Trophoblast cell (in vitro differentiated cells and primary cell): ENCODE results near the gene ETV5.

Experiments used
- DNase-seq, 2 donors: peaks; one replicate each; pipeline ENCODE4 v3.0.0-alpha.2; 2016
- H2AFZ ChIP-seq: 2 replicates; pipeline ENCODE4 v1.6.1; 2013; ENCODE audit warnings: low read length, moderate library complexity, mild to moderate bottlenecking; ENCODE audit not compliant: insufficient read depth, poor library complexity
- H2AK5ac ChIP-seq: 2 replicates; pipeline ENCODE4 v1.6.1; 2013; ENCODE audit warnings: mild to moderate bottlenecking, low read length
- H2BK120ac ChIP-seq: 2 replicates; pipeline ENCODE4 v1.6.1; 2013; ENCODE audit warnings: low read length, mild to moderate bottlenecking, moderate library complexity; ENCODE audit not compliant: insufficient read depth, poor library complexity
- H2BK12ac ChIP-seq: 2 replicates; pipeline ENCODE4 v1.6.1; 2013; ENCODE audit warnings: mild to moderate bottlenecking, low read length, moderate library complexity
- H2BK5ac ChIP-seq: 2 replicates; pipeline ENCODE4 v1.6.1; 2013; ENCODE audit warnings: low read length, low read depth, moderate library complexity, mild to moderate bottlenecking; ENCODE audit not compliant: poor library complexity
- H3K14ac ChIP-seq: 2 replicates; pipeline ENCODE4 v1.6.1; 2013; ENCODE audit warnings: mild to moderate bottlenecking, low read length
- H3K18ac ChIP-seq: 2 replicates; pipeline ENCODE4 v1.6.1; 2013; ENCODE audit warnings: mild to moderate bottlenecking, low read length
- H3K23ac ChIP-seq: 2 replicates; pipeline ENCODE4 v1.6.1; 2013; ENCODE audit warnings: low read length
- H3K27ac ChIP-seq: 2 replicates; pipeline ENCODE4 v1.5.1; 2013; ENCODE audit warnings: low read depth, mild to moderate bottlenecking, inconsistent platforms, low read length, moderate library complexity
- H3K27me3 ChIP-seq: 2 replicates; pipeline ENCODE4 v1.6.1; 2013; ENCODE audit warnings: inconsistent platforms, mild to moderate bottlenecking, low read length, moderate library complexity; ENCODE audit not compliant: insufficient read depth
- H3K36me3 ChIP-seq, 2 experiments: 1 replicate in 1 of 2; 2 replicates in 1 of 2; pipeline ENCODE4 v1.6.1; 2013; ENCODE audit warnings: low read length in 2 of 2, mild to moderate bottlenecking in 2 of 2, moderate library complexity in 1 of 2; ENCODE audit not compliant: insufficient read depth in 2 of 2, control insufficient read depth in 1 of 2
- H3K4ac ChIP-seq: 2 replicates; pipeline ENCODE4 v1.6.1; 2013; ENCODE audit warnings: low read depth, mild to moderate bottlenecking, low read length, moderate library complexity
- H3K4me1 ChIP-seq, 2 experiments: 1 replicate in 1 of 2; 2 replicates in 1 of 2; pipeline ENCODE4 v1.6.1; 2013; ENCODE audit warnings: low read length in 2 of 2, mild to moderate bottlenecking in 2 of 2, moderate library complexity in 1 of 2; ENCODE audit not compliant: insufficient read depth in 2 of 2, control insufficient read depth in 1 of 2
- H3K4me2 ChIP-seq: 2 replicates; pipeline ENCODE4 v1.6.1; 2013; ENCODE audit warnings: inconsistent platforms, mild to moderate bottlenecking, low read length, moderate library complexity
- H3K4me3 ChIP-seq: 2 replicates; pipeline ENCODE4 v1.5.1; 2013; ENCODE audit warnings: mild to moderate bottlenecking, low read depth, low read length, inconsistent platforms
- H3K79me1 ChIP-seq: one replicate; pipeline ENCODE4 v1.6.1; 2013; ENCODE audit warnings: low read length
- H3K79me2 ChIP-seq: 2 replicates; pipeline ENCODE4 v1.6.1; 2013; ENCODE audit warnings: low read length, mild to moderate bottlenecking; ENCODE audit not compliant: control insufficient read depth, insufficient read depth, poor library complexity
- H3K9ac ChIP-seq: 2 replicates; pipeline ENCODE4 v1.6.1; 2013; ENCODE audit warnings: mild to moderate bottlenecking, low read length
- H3K9me3 ChIP-seq: 2 replicates; pipeline ENCODE4 v1.6.1; 2013; ENCODE audit warnings: low read depth, mild to moderate bottlenecking, control low read depth, inconsistent platforms, low read length; ENCODE audit not compliant: insufficient read depth
- H4K12ac ChIP-seq: 2 replicates; pipeline ENCODE4 v1.6.1; 2013; ENCODE audit warnings: low read depth, mild to moderate bottlenecking, low read length, moderate library complexity
- H4K8ac ChIP-seq: 2 replicates; pipeline ENCODE4 v1.6.1; 2013; ENCODE audit warnings: low read depth, mild to moderate bottlenecking, low read length, moderate library complexity
- H4K91ac ChIP-seq: one replicate; pipeline ENCODE4 v1.6.1; 2013; ENCODE audit warnings: low read depth, mild to moderate bottlenecking, low read length, moderate library complexity
- WGBS: extraction: QIAGEN DNeasy Blood & Tissue Kit; methylation state at CpG from one replicate; pipeline ENCODE4 v1.1.7; 2013; ENCODE audit warnings: missing lambda C conversion rate; ENCODE audit not compliant: insufficient read length, insufficient coverage; ENCODE audit errors: extremely low coverage; 5-methylcytosine and 5-hydroxymethylcytosine counted together

Gene ETV5

DNA sequence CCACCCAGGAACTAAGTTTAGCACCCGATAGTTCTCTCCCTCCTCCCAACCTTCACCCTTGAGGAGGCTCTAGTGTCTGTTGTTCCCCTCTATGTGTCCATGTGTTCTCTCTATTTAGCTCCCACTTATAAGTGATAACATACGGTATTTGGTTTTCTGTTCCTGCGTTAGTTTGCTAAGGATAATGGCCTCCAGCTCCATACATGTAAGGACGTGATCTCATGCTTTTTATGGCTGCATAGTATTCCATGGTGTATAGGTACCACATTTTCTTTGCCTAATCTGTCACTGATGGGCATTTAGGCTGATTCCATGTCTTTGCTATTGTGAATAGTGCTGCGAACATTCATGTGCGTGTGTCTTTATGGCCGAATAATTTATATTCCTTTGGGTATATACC, 104.2 kb downstream of the ETV5 start:
- no peak overlapping the region for H3K4ac ChIP-seq
- no peak overlapping the region for H2BK12ac ChIP-seq
- no peak overlapping the region for H3K18ac ChIP-seq
- H4K12ac ChIP-seq, result no peak overlapping the region
- WGBS, result no CpG with 5 or more reads among the region's 7 CpGs
- no peak overlapping the region for H4K91ac ChIP-seq
- no peak overlapping the region for H3K14ac ChIP-seq
- H2AK5ac ChIP-seq, result no peak overlapping the region
- no peaks in the 10 kb centered on the region for H3K9me3 ChIP-seq
- H3K4me2 ChIP-seq, result no peak overlapping the region
- H3K4me1 ChIP-seq, result no peaks in the 10 kb centered on the region
- H3K23ac ChIP-seq, result no peak overlapping the region
- H2AFZ ChIP-seq, result no peak overlapping the region
- no peak overlapping the region for H3K9ac ChIP-seq
- no peaks in the 10 kb centered on the region for H3K27me3 ChIP-seq
- DNase-seq, result no peak
- H3K79me1 ChIP-seq, result no peaks in the 10 kb centered on the region
- no peak overlapping the region for H3K27ac ChIP-seq
- no peak overlapping the region for H3K4me3 ChIP-seq
- no peaks in the 10 kb centered on the region for H3K36me3 ChIP-seq
- no peaks in the 10 kb centered on the region for H3K79me2 ChIP-seq
- H2BK120ac ChIP-seq, result no peak overlapping the region
- H2BK5ac ChIP-seq, result no peak overlapping the region
- no peak overlapping the region for H4K8ac ChIP-seq

DNA sequence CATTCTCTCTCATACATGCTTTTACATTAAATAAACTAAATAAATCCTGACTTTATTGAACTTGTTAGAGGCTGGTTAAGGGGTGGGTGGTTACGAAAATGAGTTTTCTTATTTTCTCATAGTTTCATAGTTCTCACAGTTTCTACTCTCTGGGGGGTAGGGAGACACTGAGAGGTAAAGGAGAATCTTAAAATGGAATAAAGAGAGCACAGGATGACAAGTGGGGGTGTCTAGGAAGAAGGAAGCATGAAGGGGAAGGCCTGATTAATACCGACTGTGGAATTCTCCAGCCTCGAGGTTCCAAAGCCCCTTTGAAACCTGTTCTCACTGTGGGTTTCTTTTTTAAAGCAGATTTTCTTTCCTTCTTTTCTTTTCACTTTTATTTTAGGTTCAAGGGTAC, 104.7 kb downstream of the ETV5 start:
- Histone ChIP-seq H4K12ac (no peak overlapping the region), H3K4me3 (no peak overlapping the region), H3K4ac (no peak overlapping the region), H3K14ac (no peak overlapping the region), H2BK12ac (no peak overlapping the region), H4K8ac (no peak overlapping the region), H3K9ac (no peak overlapping the region), H4K91ac (no peak overlapping the region), H3K23ac (no peak overlapping the region), H2AFZ (no peak overlapping the region), H2BK5ac (no peak overlapping the region), H3K79me1 (no peaks in the 10 kb centered on the region), H3K36me3 (no peaks in the 10 kb centered on the region), H3K4me1 (no peaks in the 10 kb centered on the region), H2AK5ac (no peak overlapping the region), H3K9me3 (no peaks in the 10 kb centered on the region), H2BK120ac (no peak overlapping the region), H3K27me3 (no peaks in the 10 kb centered on the region), H3K4me2 (no peak overlapping the region), H3K27ac (no peak overlapping the region), H3K18ac (no peak overlapping the region), H3K79me2 (no peaks in the 10 kb centered on the region)
- DNase-seq, result no peak
- no CpG with 5 or more reads among the region's 3 CpGs for WGBS

DNA sequence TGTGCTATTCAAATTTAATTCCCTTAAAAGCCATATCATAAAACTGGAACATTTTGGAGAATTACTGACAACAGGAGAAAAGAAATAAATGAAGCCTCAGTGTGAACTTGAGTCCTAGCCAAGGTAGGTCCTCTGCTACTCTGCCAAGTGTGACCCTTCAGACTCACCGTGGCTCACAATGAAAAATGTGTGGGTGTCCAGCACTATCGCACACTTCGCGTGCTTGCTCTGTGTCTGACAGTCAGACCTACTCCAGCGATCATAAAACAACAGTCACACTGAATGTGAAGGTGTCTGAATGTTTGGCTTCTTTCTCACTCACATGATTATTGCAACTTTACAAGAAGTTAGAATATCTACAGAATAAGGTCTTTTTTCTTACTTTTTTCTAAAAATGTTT, 105.3 kb downstream of the ETV5 start:
- no CpG with 5 or more reads among the region's 5 CpGs for WGBS
- H3K4me2 ChIP-seq, result no peak overlapping the region
- no peak overlapping the region for H2BK12ac ChIP-seq
- DNase-seq, result no peak
- H3K18ac ChIP-seq, result no peak overlapping the region
- no peak overlapping the region for H2AK5ac ChIP-seq
- H3K36me3 ChIP-seq, result no peaks in the 10 kb centered on the region
- no peaks in the 10 kb centered on the region for H3K4me1 ChIP-seq
- H3K23ac ChIP-seq, result no peak overlapping the region
- H3K27ac ChIP-seq, result no peak overlapping the region
- H3K27me3 ChIP-seq, result no peaks in the 10 kb centered on the region
- H2AFZ ChIP-seq, result no peak overlapping the region
- H4K8ac ChIP-seq, result no peak overlapping the region
- no peak overlapping the region for H3K4ac ChIP-seq
- no peak overlapping the region for H3K9ac ChIP-seq
- no peak overlapping the region for H4K12ac ChIP-seq
- no peaks in the 10 kb centered on the region for H3K9me3 ChIP-seq
- H2BK5ac ChIP-seq, result no peak overlapping the region
- no peak overlapping the region for H3K14ac ChIP-seq
- H3K79me1 ChIP-seq, result no peaks in the 10 kb centered on the region
- no peak overlapping the region for H2BK120ac ChIP-seq
- H4K91ac ChIP-seq, result no peak overlapping the region
- H3K4me3 ChIP-seq, result no peak overlapping the region
- H3K79me2 ChIP-seq, result no peaks in the 10 kb centered on the region

DNA sequence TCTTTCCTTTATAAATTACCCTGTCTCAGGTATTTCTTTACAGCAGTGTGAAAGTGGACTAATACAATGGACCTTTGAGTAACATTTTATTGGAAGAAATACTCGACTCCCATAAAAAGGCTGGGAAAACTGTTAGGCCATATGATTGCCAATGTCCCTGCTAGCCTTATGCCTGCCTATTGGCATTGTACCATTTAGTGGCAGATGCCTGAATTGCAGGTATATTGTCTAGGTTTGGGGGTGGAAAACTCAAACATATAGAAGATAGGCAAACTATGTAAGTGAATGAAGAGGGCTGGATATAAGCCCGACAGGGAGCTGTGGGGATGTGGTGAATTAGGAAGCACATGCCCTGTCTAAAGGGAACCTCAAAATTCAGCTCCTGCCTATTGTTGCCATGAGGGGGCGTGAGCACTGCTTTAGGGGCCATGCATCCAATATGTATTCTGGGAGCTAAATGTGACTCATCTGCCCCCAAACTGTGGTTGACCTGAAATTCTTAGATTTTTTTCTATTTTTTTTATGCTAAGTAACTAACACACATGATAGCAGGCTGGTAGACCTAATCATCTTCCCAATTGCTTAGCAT, 105.9 kb downstream of the ETV5 start:
- H3K79me1 ChIP-seq, result no peaks in the 10 kb centered on the region
- no peak overlapping the region for H3K9ac ChIP-seq
- no peak overlapping the region for H3K23ac ChIP-seq
- H3K27ac ChIP-seq, result no peak overlapping the region
- H4K8ac ChIP-seq, result no peak overlapping the region
- H3K27me3 ChIP-seq, result no peaks in the 10 kb centered on the region
- no peak overlapping the region for H3K4me3 ChIP-seq
- no peak overlapping the region for H4K91ac ChIP-seq
- H2BK5ac ChIP-seq, result no peak overlapping the region
- H2AK5ac ChIP-seq, result no peak overlapping the region
- H3K4me2 ChIP-seq, result no peak overlapping the region
- no peak for DNase-seq
- no peak overlapping the region for H2AFZ ChIP-seq
- no peak overlapping the region for H2BK120ac ChIP-seq
- H3K36me3 ChIP-seq, result no peaks in the 10 kb centered on the region
- H3K18ac ChIP-seq, result no peak overlapping the region
- no peaks in the 10 kb centered on the region for H3K4me1 ChIP-seq
- no peaks in the 10 kb centered on the region for H3K79me2 ChIP-seq
- H3K4ac ChIP-seq, result no peak overlapping the region
- WGBS, result no CpG with 5 or more reads among the region's 3 CpGs
- no peaks in the 10 kb centered on the region for H3K9me3 ChIP-seq
- no peak overlapping the region for H4K12ac ChIP-seq
- H2BK12ac ChIP-seq, result no peak overlapping the region
- no peak overlapping the region for H3K14ac ChIP-seq
